GM06990 (cell line): ENCODE measurements around the gene SRSF10.

Source experiments
- DNase-seq: peaks from one replicate; pipeline ENCODE4 v3.0.0-alpha.2; 2011; ENCODE audit not compliant: insufficient read length; ENCODE audit errors: extremely low read depth
- H3K27me3 ChIP-seq: replicated peaks from 2 replicates; pipeline ENCODE4 v1.6.0; 2011; ENCODE audit warnings: low read length; ENCODE audit not compliant: control insufficient read depth, insufficient read depth
- H3K36me3 ChIP-seq: 2 replicates; pipeline ENCODE4 v1.5.1; 2011; ENCODE audit warnings: low read length; ENCODE audit not compliant: control insufficient read depth, insufficient read depth
- H3K4me3 ChIP-seq: replicated peaks from 2 replicates; pipeline ENCODE4 v1.5.1; 2011; ENCODE audit warnings: low read depth, mild to moderate bottlenecking, control low read depth, low read length
- CTCF ChIP-seq: IDR thresholded peaks from 2 replicates; pipeline ENCODE4 v1.5.1; 2011; ENCODE audit warnings: low read length, control low read depth, mild to moderate bottlenecking, inconsistent platforms; ENCODE audit not compliant: insufficient read depth, poor library complexity, severe bottlenecking

The SRSF10 gene

GRCh38 chr1:23977854-23978191 lies 2.3 kb downstream of the SRSF10 start:
- Histone ChIP-seq H3K36me3 (peaks cover 3% of the 10 kb centered on the region), H3K27me3 (no peaks in the 10 kb centered on the region), H3K4me3 (peak overlapping the region; percentile 98)
- TF ChIP-seq CTCF, result no peak
- no peak for DNase-seq

- Histone ChIP-seq H3K36me3 (peaks cover 3% of the 10 kb centered on the region), H3K4me3 (peak overlapping the region; percentile 98), H3K27me3 (no peaks in the 10 kb centered on the region)
- no peak for TF ChIP-seq CTCF
- DNase-seq, result no peak
Observed at GRCh38 chr1:23977187-23977853, 2.8 kb downstream of the SRSF10 start.

- peaks cover 2% of the 10 kb centered on the region; the same call in 1 of the 2 replicates for H3K36me3 ChIP-seq
- TF ChIP-seq CTCF, result no peak
- no peaks in the 10 kb centered on the region for H3K27me3 ChIP-seq
- DNase-seq, result no peak
- H3K4me3 ChIP-seq, result no peak overlapping the region
Observed at GRCh38 chr1:23967871-23968270, 12.3 kb downstream of the SRSF10 start.

- TF ChIP-seq CTCF, result no peak
- peaks cover under 1% of the 10 kb centered on the region; the same call in 1 of the 2 replicates for H3K36me3 ChIP-seq
- DNase-seq, result no peak
Observed at GRCh38 chr1:23966973-23967493, 13.1 kb downstream of the SRSF10 start.

GRCh38 chr1:23964790-23965740 lies 15.1 kb downstream of the SRSF10 start:
- no peak for DNase-seq
- Histone ChIP-seq H3K36me3 (no peaks in the 10 kb centered on the region), H3K4me3 (no peak overlapping the region; the same call in 1 of the 2 replicates), H3K27me3 (no peaks in the 10 kb centered on the region)
- TF ChIP-seq CTCF, result no peak

More at GRCh38 chr1:23966973-23967493, 13.1 kb downstream of the SRSF10 start:
- no peak overlapping the region for H3K4me3 ChIP-seq
- H3K27me3 ChIP-seq, result no peaks in the 10 kb centered on the region
